Measurements from ENCODE around the gene MLPH.

- TF ChIP-seq CTCF (IDR thresholded peaks at IDR 0.05; ENCODE audit: low read depth, low read length, poor library complexity, severe bottlenecking), result no peak
- no peak for TF ChIP-seq EZH2phosphoT487 (IDR thresholded peaks at IDR 0.05; ENCODE audit: borderline replicate concordance, low read length)
Measured at GRCh38 chr2:237576974-237577373, 89.9 kb downstream of the MLPH start.
